PFSK-1 (cell line): ENCODE results near the gene FBN2.

Source experiments
- FOXP2 ChIP-seq: optimal IDR thresholded peaks from 2 replicates; pipeline ENCODE3; 2011; ENCODE audit warnings: borderline replicate concordance, control low read depth, inconsistent platforms; ENCODE audit not compliant: insufficient read depth; ENCODE audit errors: extremely low read length, extremely low read depth
- POLR2AphosphoS5 ChIP-seq: IDR thresholded peaks from 2 replicates; pipeline ENCODE4 v1.6.1; 2012; ENCODE audit warnings: low read depth, mild to moderate bottlenecking, control low read depth, low read length, moderate library complexity
- SIN3A ChIP-seq: IDR thresholded peaks from 2 replicates; pipeline ENCODE4 v1.6.1; 2012; ENCODE audit warnings: mild to moderate bottlenecking, low read length, moderate library complexity, borderline replicate concordance; ENCODE audit not compliant: insufficient read depth
- TAF1 ChIP-seq: IDR thresholded peaks from 2 replicates; pipeline ENCODE4 v1.6.1; 2012; ENCODE audit warnings: low read length, control low read depth, borderline replicate concordance; ENCODE audit not compliant: insufficient read depth
- TF ChIP-seq, protein P1 (sequence below), 2 experiments: IDR thresholded peaks; 2 replicates each; pipeline versions ENCODE4 v1.6.1 to v1.8.0; 2011 to 2012; ENCODE audit warnings: low read depth in 2 of 2, low read length in 2 of 2, control low read depth in 1 of 2, inconsistent platforms in 1 of 2, mild to moderate bottlenecking in 1 of 2, moderate library complexity in 1 of 2; ENCODE audit not compliant: insufficient read depth in 1 of 2

FBN2 gene

GRCh38 chr5:128553747-128554146 is 15.7 kb upstream of the FBN2 start:
- TF ChIP-seq, protein P1, sequence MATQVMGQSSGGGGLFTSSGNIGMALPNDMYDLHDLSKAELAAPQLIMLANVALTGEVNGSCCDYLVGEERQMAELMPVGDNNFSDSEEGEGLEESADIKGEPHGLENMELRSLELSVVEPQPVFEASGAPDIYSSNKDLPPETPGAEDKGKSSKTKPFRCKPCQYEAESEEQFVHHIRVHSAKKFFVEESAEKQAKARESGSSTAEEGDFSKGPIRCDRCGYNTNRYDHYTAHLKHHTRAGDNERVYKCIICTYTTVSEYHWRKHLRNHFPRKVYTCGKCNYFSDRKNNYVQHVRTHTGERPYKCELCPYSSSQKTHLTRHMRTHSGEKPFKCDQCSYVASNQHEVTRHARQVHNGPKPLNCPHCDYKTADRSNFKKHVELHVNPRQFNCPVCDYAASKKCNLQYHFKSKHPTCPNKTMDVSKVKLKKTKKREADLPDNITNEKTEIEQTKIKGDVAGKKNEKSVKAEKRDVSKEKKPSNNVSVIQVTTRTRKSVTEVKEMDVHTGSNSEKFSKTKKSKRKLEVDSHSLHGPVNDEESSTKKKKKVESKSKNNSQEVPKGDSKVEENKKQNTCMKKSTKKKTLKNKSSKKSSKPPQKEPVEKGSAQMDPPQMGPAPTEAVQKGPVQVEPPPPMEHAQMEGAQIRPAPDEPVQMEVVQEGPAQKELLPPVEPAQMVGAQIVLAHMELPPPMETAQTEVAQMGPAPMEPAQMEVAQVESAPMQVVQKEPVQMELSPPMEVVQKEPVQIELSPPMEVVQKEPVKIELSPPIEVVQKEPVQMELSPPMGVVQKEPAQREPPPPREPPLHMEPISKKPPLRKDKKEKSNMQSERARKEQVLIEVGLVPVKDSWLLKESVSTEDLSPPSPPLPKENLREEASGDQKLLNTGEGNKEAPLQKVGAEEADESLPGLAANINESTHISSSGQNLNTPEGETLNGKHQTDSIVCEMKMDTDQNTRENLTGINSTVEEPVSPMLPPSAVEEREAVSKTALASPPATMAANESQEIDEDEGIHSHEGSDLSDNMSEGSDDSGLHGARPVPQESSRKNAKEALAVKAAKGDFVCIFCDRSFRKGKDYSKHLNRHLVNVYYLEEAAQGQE (IDR thresholded peaks at IDR 0.05; ENCODE audit: insufficient read depth in 1 of 2, low read depth in 2 of 2, low read length in 2 of 2), result no peak

- no peak for TF ChIP-seq TAF1
- TF ChIP-seq, protein P1 (IDR thresholded peaks at IDR 0.05; ENCODE audit: insufficient read depth in 1 of 2, low read depth in 2 of 2, low read length in 2 of 2), result no peak
- TF ChIP-seq SIN3A, result no peak
- no peak for TF ChIP-seq FOXP2
- TF ChIP-seq POLR2AphosphoS5, result no peak
Observed at GRCh38 chr5:128551476-128551875, 13.4 kb upstream of the FBN2 start.

DNA sequence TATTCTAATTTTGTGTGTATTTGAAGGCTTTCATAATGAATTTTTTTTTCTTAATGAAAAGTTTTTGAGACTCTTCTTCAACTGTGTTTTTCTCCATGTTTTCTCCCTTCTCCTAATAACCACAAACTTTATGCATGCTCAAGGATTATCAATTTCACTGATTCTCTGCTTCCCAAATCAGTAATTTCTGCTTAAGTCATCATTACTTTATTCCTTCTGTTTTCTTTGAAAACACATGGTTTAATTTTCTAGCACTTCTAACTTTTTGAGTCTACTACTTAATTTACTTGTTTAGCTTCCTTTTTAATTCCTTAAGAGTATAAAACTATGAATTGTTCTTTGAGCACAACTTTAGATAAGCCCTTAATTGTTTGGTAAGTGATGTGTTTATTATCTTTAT is 11.5 kb upstream of the FBN2 start:
- TF ChIP-seq FOXP2 (no peak), POLR2AphosphoS5 (no peak), SIN3A (no peak), TAF1 (no peak)
- TF ChIP-seq, protein P1 (IDR thresholded peaks at IDR 0.05; ENCODE audit: insufficient read depth in 1 of 2, low read depth in 2 of 2, low read length in 2 of 2), result no peak

- TF ChIP-seq FOXP2 (no peak), POLR2AphosphoS5 (no peak), SIN3A (no peak), TAF1 (no peak)
- TF ChIP-seq, protein P1 (IDR thresholded peaks at IDR 0.05; ENCODE audit: insufficient read depth in 1 of 2, low read depth in 2 of 2, low read length in 2 of 2), result no peak
Observed at GRCh38 chr5:128546658-128547281, 8.7 kb upstream of the FBN2 start.

DNA sequence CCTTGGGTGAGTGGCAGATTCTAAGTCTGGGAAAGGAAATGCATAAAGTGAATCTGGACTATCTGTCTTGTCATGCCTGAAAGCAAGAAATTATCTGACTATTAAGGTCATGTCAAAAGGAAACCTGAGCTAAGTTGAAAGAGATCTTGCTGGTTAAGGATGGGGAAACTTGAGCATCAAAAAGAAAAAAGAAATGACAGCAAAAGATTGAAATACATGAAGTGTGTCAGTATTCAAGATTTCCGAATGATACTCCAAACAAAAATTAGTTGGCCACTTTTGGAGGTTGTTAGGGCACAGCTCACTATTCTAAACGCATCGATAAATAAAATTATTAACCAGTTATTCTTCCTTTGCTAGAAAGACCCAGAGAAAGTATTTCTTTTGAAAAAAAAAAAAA is 3.3 kb upstream of the FBN2 start:
- TF ChIP-seq, protein P1 (IDR thresholded peaks at IDR 0.05; ENCODE audit: insufficient read depth in 1 of 2, low read depth in 2 of 2, low read length in 2 of 2), result no peak
- TF ChIP-seq TAF1 (no peak), SIN3A (no peak), POLR2AphosphoS5 (no peak), FOXP2 (no peak)
